IMR-90 (cell line): ENCODE measurements around the gene KICS2. TPM values are rescaled to one million over a fixed set of nuclear protein-coding genes. Genes with fewer than 3 reads are reported as not detected.

Source experiments
- ATAC-seq: fragments of 200-7000 bp; cut with Tn5 transposase; 2 replicates; pipeline ENCODE4 v1.9.1; 2020; ENCODE audit warnings: low read depth, mild to moderate bottlenecking, moderate library complexity
- BruUV-seq: library from RNA; stranded (reverse); fragments of 400-500 nt; replicated peaks from 2 replicates; lab custom pipeline; 2021; lab: Mats Ljungman, UMichigan
- CTCF ChIA-PET: fragments of 300-600 bp; formaldehyde crosslinking; extraction: SDS; loops from one replicate; lab custom pipeline; 2021; ENCODE audit warnings: antibody characterized with exemption; lab: Yijun Ruan, JAX
- POLR2A ChIA-PET: fragments of 300-600 bp; sonication (Branson Sonifier 250); formaldehyde crosslinking; loops from one replicate; lab custom pipeline; 2022; ENCODE audit warnings: antibody characterized with exemption; ENCODE audit not compliant: unreplicated experiment; lab: Charles Lee
- DNase-seq: peaks from one replicate; pipeline ENCODE4 v3.0.0; 2013
- H2AFZ ChIP-seq: replicated peaks from 2 replicates; pipeline ENCODE3; 2013; ENCODE audit warnings: low read length, mild to moderate bottlenecking; ENCODE audit not compliant: poor library complexity
- H2AK5ac ChIP-seq: 2 replicates; pipeline ENCODE4 v1.6.1; 2013; ENCODE audit warnings: low read depth, low read length, inconsistent platforms
- H2AK9ac ChIP-seq: replicated peaks from 2 replicates; pipeline ENCODE3; 2013; ENCODE audit warnings: mild to moderate bottlenecking, low read depth, low read length, moderate library complexity; ENCODE audit not compliant: poor library complexity
- H2BK120ac ChIP-seq: 2 replicates; pipeline ENCODE4 v1.6.1; 2013; ENCODE audit warnings: low read depth, low read length, inconsistent platforms
- H2BK15ac ChIP-seq: 3 replicates; pipeline ENCODE4 v1.6.1; 2013; ENCODE audit warnings: low read depth, low read length, inconsistent platforms
- H2BK20ac ChIP-seq: 2 replicates; pipeline ENCODE4 v1.6.1; 2013; ENCODE audit warnings: low read depth, mild to moderate bottlenecking, inconsistent platforms, low read length, moderate library complexity
- H2BK5ac ChIP-seq: 2 replicates; pipeline ENCODE4 v1.6.1; 2013; ENCODE audit warnings: mild to moderate bottlenecking, low read depth, low read length, inconsistent platforms; ENCODE audit not compliant: poor library complexity, severe bottlenecking
- H3K14ac ChIP-seq: replicated peaks from 2 replicates; pipeline ENCODE4 v1.6.1; 2013; ENCODE audit warnings: low read depth, low read length, inconsistent platforms
- H3K18ac ChIP-seq: 2 replicates; pipeline ENCODE4 v1.6.1; 2013; ENCODE audit warnings: low read depth, low read length, control low read depth
- H3K23ac ChIP-seq: 2 replicates; pipeline ENCODE4 v1.6.1; 2013; ENCODE audit warnings: low read depth, low read length, inconsistent platforms
- H3K27ac ChIP-seq: 2 replicates; pipeline ENCODE4 v1.5.1; 2013; ENCODE audit warnings: mild to moderate bottlenecking, control low read depth, low read length; ENCODE audit not compliant: insufficient read depth
- H3K27me3 ChIP-seq: 2 replicates; pipeline ENCODE4 v1.6.1; 2013; ENCODE audit warnings: low read length; ENCODE audit not compliant: control insufficient read depth, insufficient read depth
- H3K36me3 ChIP-seq: 2 replicates; pipeline ENCODE4 v1.6.1; 2013; ENCODE audit warnings: low read length, mixed read lengths; ENCODE audit not compliant: control insufficient read depth, insufficient read depth
- H3K4ac ChIP-seq: 2 replicates; pipeline ENCODE4 v1.6.1; 2013; ENCODE audit warnings: low read depth, low read length, inconsistent platforms
- H3K4me1 ChIP-seq: 2 replicates; pipeline ENCODE4 v1.6.1; 2013; ENCODE audit warnings: low read length, mixed read lengths; ENCODE audit not compliant: control insufficient read depth, insufficient read depth
- H3K4me2 ChIP-seq: 2 replicates; pipeline ENCODE4 v1.6.1; 2013; ENCODE audit warnings: low read depth, mild to moderate bottlenecking, control low read depth, low read length, moderate library complexity
- H3K4me3 ChIP-seq: 2 replicates; pipeline ENCODE4 v1.5.1; 2013; ENCODE audit warnings: low read depth, mild to moderate bottlenecking, control low read depth, low read length, moderate library complexity; ENCODE audit not compliant: insufficient read depth
- H3K56ac ChIP-seq: 2 replicates; pipeline ENCODE4 v1.6.1; 2013; ENCODE audit warnings: low read length, inconsistent platforms; ENCODE audit not compliant: insufficient read depth; ENCODE audit errors: extremely low read depth
- H3K79me1 ChIP-seq, 2 experiments: 2 replicates each; pipeline ENCODE4 v1.6.1; 2013; ENCODE audit warnings: low read length in 2 of 2, inconsistent platforms in 1 of 2, low read depth in 1 of 2
- H3K9ac ChIP-seq: 2 replicates; pipeline ENCODE4 v1.6.1; 2013; ENCODE audit warnings: low read depth, low read length, control low read depth
- H3K9me1 ChIP-seq: 2 replicates; pipeline ENCODE4 v1.6.1; 2013; ENCODE audit warnings: low read length, inconsistent platforms; ENCODE audit not compliant: insufficient read depth
- H3K9me3 ChIP-seq: 2 replicates; pipeline ENCODE4 v1.6.1; 2013; ENCODE audit warnings: low read length; ENCODE audit not compliant: control insufficient read depth, insufficient read depth
- H4K20me1 ChIP-seq: 2 replicates; pipeline ENCODE4 v1.6.1; 2013; ENCODE audit warnings: low read length, inconsistent platforms; ENCODE audit not compliant: insufficient read depth
- H4K5ac ChIP-seq: 2 replicates; pipeline ENCODE4 v1.6.1; 2013; ENCODE audit warnings: mild to moderate bottlenecking, low read depth, low read length, control low read depth
- H4K8ac ChIP-seq, 2 experiments: 2 replicates each; pipeline ENCODE4 v1.6.1; 2013; ENCODE audit warnings: low read depth in 2 of 2, low read length in 2 of 2, control low read depth in 1 of 2, inconsistent platforms in 1 of 2
- H4K91ac ChIP-seq: 2 replicates; pipeline ENCODE4 v1.6.1; 2013; ENCODE audit warnings: low read depth, low read length, inconsistent platforms; ENCODE audit not compliant: insufficient read depth
- BHLHE40 ChIP-seq: fragments of 150-350 bp; IDR thresholded peaks from 2 replicates; pipeline ENCODE4 v1.6.1; 2016; ENCODE audit warnings: mild to moderate bottlenecking, low read depth, low read length
- CEBPB ChIP-seq: IDR thresholded peaks from 2 replicates; pipeline ENCODE4 v1.6.1; 2012; ENCODE audit warnings: low read depth, low read length, improper control_type of control experiment
- CTCF ChIP-seq: conservative IDR thresholded peaks from 2 replicates; pipeline ENCODE4 v1.5.1; 2012; ENCODE audit warnings: mild to moderate bottlenecking, low read depth, low read length, improper control_type of control experiment
- MAFK ChIP-seq: IDR thresholded peaks from 2 replicates; pipeline ENCODE4 v1.6.1; 2012; ENCODE audit warnings: low read depth, low read length, improper control_type of control experiment
- NFE2L2 ChIP-seq: fragments of 150-350 bp; IDR thresholded peaks from 2 replicates; pipeline ENCODE4 v1.6.1; 2016; ENCODE audit warnings: low read depth, mild to moderate bottlenecking, low read length
- POLR2A ChIP-seq: IDR thresholded peaks from 2 replicates; pipeline ENCODE4 v1.6.1; 2012; ENCODE audit warnings: mild to moderate bottlenecking, low read depth, low read length
- RAD21 ChIP-seq: IDR thresholded peaks from 2 replicates; pipeline ENCODE4 v1.6.1; 2012; ENCODE audit warnings: low read length, improper control_type of control experiment
- RCOR1 ChIP-seq: IDR thresholded peaks from 2 replicates; pipeline ENCODE4 v1.6.1; 2012; ENCODE audit warnings: mild to moderate bottlenecking, low read length, improper control_type of control experiment; ENCODE audit not compliant: insufficient replicate concordance
- RFX5 ChIP-seq: IDR thresholded peaks from 2 replicates; pipeline ENCODE4 v1.8.0; 2012; ENCODE audit warnings: low read depth, mild to moderate bottlenecking, low read length, moderate library complexity
- USF2 ChIP-seq: fragments of 150-350 bp; IDR thresholded peaks from 2 replicates; pipeline ENCODE4 v1.6.1; 2017; ENCODE audit warnings: mild to moderate bottlenecking, antibody characterized with exemption, low read length, low read depth
- WGBS, 2 experiments: methylation state at CpG; one replicate each; pipeline versions ENCODE4 v1.1.5 to v1.1.7; 2013; ENCODE audit warnings: missing lambda C conversion rate in 2 of 2; ENCODE audit not compliant: insufficient read length in 1 of 2; ENCODE audit errors: extremely low coverage in 2 of 2; 5-methylcytosine and 5-hydroxymethylcytosine counted together
- dilution Hi-C: fragments of 300-500 bp; cut with HindIII; formaldehyde crosslinking; loops from one replicate; pipeline ENCODE4 v1.14.3; 2018; ENCODE audit warnings: low sequenced_read_pairs; ENCODE audit not compliant: unreplicated experiment
- in situ Hi-C: fragments of 300-500 bp; cut with MboI; formaldehyde crosslinking; loops from 3 replicates; pipeline ENCODE4 v1.14.3; 2019; ENCODE audit warnings: low sequenced_read_pairs, inconsistent platforms, mixed read lengths
- intact Hi-C: fragments of 100-400 bp; cut with micrococcal nuclease; formaldehyde crosslinking; loops from 2 replicates; pipeline ENCODE4 v1.10.0; 2022
- polyA plus RNA-seq, 3 experiments: library from polyadenylated mRNA; depleted of rRNA; stranded (reverse); fragments of >200 nt; gene quantifications; 2 replicates each; pipeline ENCODE4 v1.2.3, GENCODE V29; 2012; ENCODE audit warnings: low replicate concordance in 1 of 3
- total RNA-seq: library from RNA; depleted of rRNA; stranded (reverse); fragments of >200 nt; gene quantifications from 2 replicates; pipeline ENCODE4 v1.2.3, GENCODE V29; 2012

Gene KICS2
- total and polyA plus RNA-seq, 2 of the 4 experiments (the other 2 are of a cell fraction): 2.4 to 6.1 TPM

- no peak for TF ChIP-seq CTCF
- TF ChIP-seq RCOR1: no peak
- no peak for TF ChIP-seq CEBPB
- TF ChIP-seq NFE2L2: no peak
- TF ChIP-seq USF2: no peak
- no peak for TF ChIP-seq MAFK
- no peak for TF ChIP-seq POLR2A
- no peak for TF ChIP-seq BHLHE40
- no peak for TF ChIP-seq RAD21
- TF ChIP-seq RFX5: no peak
- ChIA-PET CTCF (interaction anchor here (0.6 kb wide), 1 partner anchor 38 kb away, joined by 3 read pairs; no protein-coding TSS in a partner anchor), POLR2A (no interaction called here)
- H3K36me3 ChIP-seq: no peaks in the 10 kb centered on the region
- no peaks in the 10 kb centered on the region for H3K27me3 ChIP-seq
- dilution Hi-C loops: no loop called here
- no peak for DNase-seq
- peak overlapping the region; percentile 62; the same call in 1 of the 2 replicates for H4K5ac ChIP-seq
- 100% methylated on average over 1 of the region's 3 CpGs; no CpG with 5 or more reads in 1 of the 2 experiments for WGBS, 2 experiments
- peak overlapping the region; percentile 28; the same call in 1 of the 2 replicates for H3K23ac ChIP-seq
- peak overlapping the region; percentile 94 for H2BK5ac ChIP-seq
- intact Hi-C loops: no loop called here
- H2AK5ac ChIP-seq: peak overlapping the region; percentile 92
- peak overlapping the region; percentile 39; the same call in 1 of the 2 replicates for H4K91ac ChIP-seq
- H2AFZ ChIP-seq: peak overlapping the region; percentile 15
- H3K4me1 ChIP-seq: peaks cover 28% of the 10 kb centered on the region
- H2AK9ac ChIP-seq: no peak overlapping the region
- no peak overlapping the region for H3K9ac ChIP-seq
- no peak overlapping the region for H3K4me2 ChIP-seq
- no peak overlapping the region for H3K4me3 ChIP-seq
- H3K4ac ChIP-seq: peak overlapping the region; percentile 76; the same call in 1 of the 2 replicates
- no peaks in the 10 kb centered on the region for H3K9me3 ChIP-seq
- H3K9me1 ChIP-seq: peaks cover 19% of the 10 kb centered on the region
- H3K56ac ChIP-seq: no peak overlapping the region
- no peaks in the 10 kb centered on the region for H4K20me1 ChIP-seq
- peak overlapping the region; percentile 41 to 89; a peak in 3 of 4 replicates for H4K8ac ChIP-seq
- H2BK120ac ChIP-seq: peak overlapping the region; percentile 63; the same call in 1 of the 2 replicates
- H2BK20ac ChIP-seq: peak overlapping the region; percentile 95; the same call in 1 of the 2 replicates
- no peak overlapping the region for H3K27ac ChIP-seq
- peak overlapping the region; percentile 77; the same call in 1 of the 2 replicates for H3K18ac ChIP-seq
- peak overlapping the region; percentile 26 for H3K14ac ChIP-seq
- no TSS peak for BruUV-seq
- in situ Hi-C loops: no loop called here
- ATAC-seq: no peak
- peaks cover 0 to 22% of the 10 kb centered on the region in 2 experiments; a peak in 2 of 4 replicates for H3K79me1 ChIP-seq
- H2BK15ac ChIP-seq: peak overlapping the region; percentile 84
These were observed 48.6 kb downstream of the KICS2 start for GRCh38 chr12:64173456-64173855.
